Vagina (tissue), 2 donors: ENCODE data around the gene MAGI3.

ENCODE experiments used
- POLR2A ChIP-seq, 2 donors: fragments of 450-650 bp; IDR thresholded peaks; one replicate each; pipeline ENCODE4 v1.6.1; 2017; ENCODE audit warnings: antibody characterized with exemption in 2 of 2, mild to moderate bottlenecking in 2 of 2, moderate library complexity in 2 of 2
- POLR2AphosphoS5 ChIP-seq, 2 donors: sonication (generic); formaldehyde crosslinking; IDR thresholded peaks; one replicate each; pipeline ENCODE4 v1.9.0; 2017; ENCODE audit warnings: antibody characterized with exemption in 2 of 2, mild to moderate bottlenecking in 2 of 2, low read depth in 1 of 2; ENCODE audit not compliant: insufficient read depth in 1 of 2
- TF ChIP-seq, protein P1 (sequence below), 3 experiments: fragments of 450-650 bp in 2 of 3; fragments of 200-600 bp in 1 of 3; sonication (generic) in 1 of 3; IDR thresholded peaks; one replicate each; pipeline ENCODE4 v1.5.1; 2017 to 2019; ENCODE audit warnings: antibody characterized with exemption in 3 of 3, mild to moderate bottlenecking in 2 of 3, moderate library complexity in 2 of 3

DNA sequence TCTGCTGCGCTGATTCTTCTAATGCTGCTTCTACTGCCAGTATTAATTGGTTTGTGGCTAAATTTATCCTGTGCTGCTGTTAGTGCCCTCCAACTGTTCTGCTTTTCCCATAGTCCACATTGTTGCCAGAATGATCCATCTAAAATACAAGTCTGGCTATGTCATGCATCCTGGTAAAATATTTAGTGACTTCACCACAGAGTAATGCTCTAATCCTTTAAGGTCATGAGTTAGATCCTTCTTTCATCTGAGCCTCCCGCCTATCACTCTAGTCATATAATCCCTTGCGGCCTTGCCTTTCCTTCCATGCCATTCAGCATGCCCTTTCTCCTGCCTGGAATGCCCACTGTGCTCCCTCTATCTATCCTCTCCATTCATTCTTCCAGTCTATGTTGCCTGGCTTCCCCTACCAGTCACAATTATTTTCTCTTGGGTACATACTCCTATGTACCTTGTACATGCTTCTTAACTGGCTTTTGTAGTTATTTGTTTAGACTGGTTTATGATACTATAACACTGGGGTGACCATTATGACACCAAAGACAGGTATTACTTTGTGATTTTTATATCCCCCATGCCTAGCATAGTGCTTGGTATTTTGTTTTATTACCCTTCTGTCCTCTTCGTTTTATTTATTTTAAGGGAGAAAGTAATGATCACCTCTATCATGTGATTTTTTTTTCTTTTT lies 144.0 kb downstream of the MAGI3 start:
- TF ChIP-seq POLR2AphosphoS5 (IDR thresholded peaks at IDR 0.05; ENCODE audit: insufficient read depth in 1 of 2, low read depth in 1 of 2) (no peak), POLR2A (IDR thresholded peaks at IDR 0.05) (no peak)
- TF ChIP-seq, protein P1, sequence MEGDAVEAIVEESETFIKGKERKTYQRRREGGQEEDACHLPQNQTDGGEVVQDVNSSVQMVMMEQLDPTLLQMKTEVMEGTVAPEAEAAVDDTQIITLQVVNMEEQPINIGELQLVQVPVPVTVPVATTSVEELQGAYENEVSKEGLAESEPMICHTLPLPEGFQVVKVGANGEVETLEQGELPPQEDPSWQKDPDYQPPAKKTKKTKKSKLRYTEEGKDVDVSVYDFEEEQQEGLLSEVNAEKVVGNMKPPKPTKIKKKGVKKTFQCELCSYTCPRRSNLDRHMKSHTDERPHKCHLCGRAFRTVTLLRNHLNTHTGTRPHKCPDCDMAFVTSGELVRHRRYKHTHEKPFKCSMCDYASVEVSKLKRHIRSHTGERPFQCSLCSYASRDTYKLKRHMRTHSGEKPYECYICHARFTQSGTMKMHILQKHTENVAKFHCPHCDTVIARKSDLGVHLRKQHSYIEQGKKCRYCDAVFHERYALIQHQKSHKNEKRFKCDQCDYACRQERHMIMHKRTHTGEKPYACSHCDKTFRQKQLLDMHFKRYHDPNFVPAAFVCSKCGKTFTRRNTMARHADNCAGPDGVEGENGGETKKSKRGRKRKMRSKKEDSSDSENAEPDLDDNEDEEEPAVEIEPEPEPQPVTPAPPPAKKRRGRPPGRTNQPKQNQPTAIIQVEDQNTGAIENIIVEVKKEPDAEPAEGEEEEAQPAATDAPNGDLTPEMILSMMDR (IDR thresholded peaks at IDR 0.05), result no peak
